Kasumi-1 (cell line): ENCODE measurements around the gene DLEU7.
A peak's percentile ranks its signal among the peaks of the same experiment; 100 is the strongest.

Experiments
- DNase-seq, 2 experiments: peaks; one replicate each; lab custom pipeline; 2025; lab: John Stamatoyannopoulos, UW

DLEU7 gene

GRCh38 chr13:50842990-50843256 lies 569 bp downstream of the DLEU7 start:
- DNase-seq, result no peak

GRCh38 chr13:50842251-50842989 lies 1.1 kb downstream of the DLEU7 start:
- DNase-seq, result no peak

GRCh38 chr13:50841786-50842185 lies 1.7 kb downstream of the DLEU7 start:
- no peak for DNase-seq

- no peak for DNase-seq
Measured at GRCh38 chr13:50840284-50840683, 3.2 kb downstream of the DLEU7 start.

GRCh38 chr13:50839828-50840227 lies 3.7 kb downstream of the DLEU7 start:
- DNase-seq, result no peak

GRCh38 chr13:50838701-50839100 lies 4.8 kb downstream of the DLEU7 start:
- no peak for DNase-seq

GRCh38 chr13:50838031-50838430 lies 5.5 kb downstream of the DLEU7 start:
- no peak for DNase-seq

- DNase-seq, result no peak
Measured at GRCh38 chr13:50831512-50831911, 12.0 kb downstream of the DLEU7 start.

GRCh38 chr13:50829896-50830295 lies 13.6 kb downstream of the DLEU7 start:
- DNase-seq, result no peak

- DNase-seq, result no peak
Measured at GRCh38 chr13:50829226-50829625, 14.3 kb downstream of the DLEU7 start.

- no peak for DNase-seq
Measured at GRCh38 chr13:50826035-50826434, 17.5 kb downstream of the DLEU7 start.

- DNase-seq, result no peak
Measured at GRCh38 chr13:50812242-50812641, 31.2 kb downstream of the DLEU7 start.

GRCh38 chr13:50810998-50811397 lies 32.5 kb downstream of the DLEU7 start:
- peak; percentile 57 to 68 for DNase-seq

GRCh38 chr13:50810468-50810867 lies 33.0 kb downstream of the DLEU7 start:
- no peak for DNase-seq

GRCh38 chr13:50809133-50810090 lies 34.1 kb downstream of the DLEU7 start:
- DNase-seq, result no peak

GRCh38 chr13:50805805-50806204 lies 37.7 kb downstream of the DLEU7 start:
- peak; percentile 13 to 24 for DNase-seq

GRCh38 chr13:50801087-50801931 lies 42.2 kb downstream of the DLEU7 start:
- peak; percentile 62 to 83 for DNase-seq

GRCh38 chr13:50800091-50800739 lies 43.3 kb downstream of the DLEU7 start:
- no peak for DNase-seq

- DNase-seq, result no peak
Measured at GRCh38 chr13:50798923-50799322, 44.6 kb downstream of the DLEU7 start.

- DNase-seq, result no peak
Measured at GRCh38 chr13:50797091-50797490, 46.4 kb downstream of the DLEU7 start.

- DNase-seq, result no peak
Measured at GRCh38 chr13:50796463-50796862, 47.0 kb downstream of the DLEU7 start.

- peak; percentile 29 for DNase-seq
Measured at GRCh38 chr13:50794226-50794625, 49.3 kb downstream of the DLEU7 start.
